ENCODE data around the gene EGFLAM. TPM values are rescaled to one million over a fixed set of nuclear protein-coding genes. Genes with fewer than 3 reads are reported as not detected.

Gene EGFLAM
- total and polyA plus RNA-seq, 9 of the 15 experiments (the other 6 are each of a cell fraction or from before 2014, with no cell fraction given), result 0.09 to 2.5 (median 1.0) TPM

- no peak for TF ChIP-seq CHD1 (IDR thresholded peaks at IDR 0.05; ENCODE audit: low read length)
- no peak for TF ChIP-seq MECOM (CRISPR knock-in tag; IDR thresholded peaks at IDR 0.05)
- no peak for TF ChIP-seq NCOA1 (IDR thresholded peaks at IDR 0.05; ENCODE audit: low read depth)
- TF ChIP-seq DMBX1 (CRISPR knock-in tag; IDR thresholded peaks at IDR 0.05; ENCODE audit: borderline replicate concordance), result no peak
- no peak for TF ChIP-seq HMG20A (CRISPR knock-in tag; conservative IDR thresholded peaks at IDR 0.05)
- TF ChIP-seq RB1 (IDR thresholded peaks at IDR 0.05; ENCODE audit: low read depth), result 0 out of 2 replicates have a peak, but pooled peaks have one; percentile 35
- no peak for TF ChIP-seq NR4A1 (CRISPR knock-in tag; IDR thresholded peaks at IDR 0.05)
- no peak for TF ChIP-seq NR4A1 (tag; IDR thresholded peaks at IDR 0.05)
- peak; percentile 64 for TF ChIP-seq SMC3 (conservative IDR thresholded peaks at IDR 0.05; ENCODE audit: insufficient read depth, low read depth, low read length)
- TF ChIP-seq NR2F6 (CRISPR knock-in tag; IDR thresholded peaks at IDR 0.05), result no peak
- no peak for TF ChIP-seq NR2C1 (IDR thresholded peaks at IDR 0.05)
- peak; percentile 31; the same call in 1 of the 2 replicates for TF ChIP-seq NR2C1 (tag; IDR thresholded peaks at IDR 0.05)
- TF ChIP-seq HLTF (IDR thresholded peaks at IDR 0.05), result no peak
- no peak for TF ChIP-seq GATAD2B (IDR thresholded peaks at IDR 0.05; ENCODE audit: borderline replicate concordance)
- no peak for TF ChIP-seq ZBTB2 (IDR thresholded peaks at IDR 0.05)
- TF ChIP-seq BCLAF1 (IDR thresholded peaks at IDR 0.05; ENCODE audit: borderline replicate concordance in 1 of 2, control insufficient read depth in 1 of 2, low read depth in 2 of 2, low read length in 1 of 2), result no peak
- no peak for TF ChIP-seq ZZZ3 (IDR thresholded peaks at IDR 0.05)
- no peak for TF ChIP-seq ZNF764 (CRISPR knock-in tag; IDR thresholded peaks at IDR 0.05; ENCODE audit: low read depth)
- TF ChIP-seq ZNF165 (CRISPR knock-in tag; IDR thresholded peaks at IDR 0.05; ENCODE audit: borderline replicate concordance), result no peak
- no peak for TF ChIP-seq ZBTB9 (CRISPR knock-in tag; IDR thresholded peaks at IDR 0.05)
- peak; percentile 34; the same call in 1 of the 2 replicates for TF ChIP-seq MYC (IDR thresholded peaks at IDR 0.05; ENCODE audit: low read depth, low read length)
- TF ChIP-seq MYC (CRISPR knock-in tag; IDR thresholded peaks at IDR 0.05; ENCODE audit: borderline replicate concordance, low read depth), result no peak
- no peak for TF ChIP-seq ILK (tag; IDR thresholded peaks at IDR 0.05; ENCODE audit: borderline replicate concordance, low read depth)
- peak; percentile 58; a peak in 3 of 4 replicates for TF ChIP-seq NRF1 (conservative IDR thresholded peaks at IDR 0.05 in 1 of 2, IDR thresholded peaks at IDR 0.05 in 1 of 2)
- peak; percentile 57 to 83 for TF ChIP-seq RAD21 (CRISPR knock-in tag; conservative IDR thresholded peaks at IDR 0.05 in 1 of 2, IDR thresholded peaks at IDR 0.05 in 1 of 2)
Observed at GRCh38 chr5:38382898-38383297, 124.5 kb downstream of the EGFLAM start (continued).

Data from K562 (cell line).